Vagina (tissue), 2 donors: Measurements from ENCODE around the gene P2RY6. TPM values are rescaled to one million over a fixed set of nuclear protein-coding genes. Genes with fewer than 3 reads are reported as not detected.

Experiments used
- DNase-seq, 2 donors: peaks; one replicate each; pipeline ENCODE4 v3.0.0-alpha.2; 2017; ENCODE audit errors: extremely low spot score in 2 of 2
- H3K27ac ChIP-seq: fragments of 200-600 bp; sonication (generic); one replicate; pipeline ENCODE4 v1.5.1; 2019
- H3K27me3 ChIP-seq: fragments of 200-600 bp; sonication (generic); one replicate; pipeline ENCODE4 v1.5.1; 2019
- H3K36me3 ChIP-seq, 2 donors: fragments of 200-600 bp; sonication (generic); one replicate each; pipeline ENCODE4 v1.5.1; 2017 to 2019
- H3K4me1 ChIP-seq: fragments of 200-600 bp; sonication (generic); one replicate; pipeline ENCODE4 v1.5.1; 2019
- H3K4me3 ChIP-seq, 2 donors: fragments of 200-600 bp; sonication (generic); 1 replicate in 1 of 2; 2 replicates in 1 of 2; pipeline ENCODE4 v1.5.1; 2016 to 2019
- H3K9me3 ChIP-seq: fragments of 200-600 bp; sonication (generic); one replicate; pipeline ENCODE4 v1.5.1; 2019
- POLR2A ChIP-seq, 2 donors: fragments of 450-650 bp; IDR thresholded peaks; one replicate each; pipeline ENCODE4 v1.6.1; 2017; ENCODE audit warnings: antibody characterized with exemption in 2 of 2, mild to moderate bottlenecking in 2 of 2, moderate library complexity in 2 of 2
- POLR2AphosphoS5 ChIP-seq, 2 donors: sonication (generic); formaldehyde crosslinking; IDR thresholded peaks; one replicate each; pipeline ENCODE4 v1.9.0; 2017; ENCODE audit warnings: antibody characterized with exemption in 2 of 2, mild to moderate bottlenecking in 2 of 2, low read depth in 1 of 2; ENCODE audit not compliant: insufficient read depth in 1 of 2
- intact Hi-C: fragments of 100-400 bp; cut with DNase I; formaldehyde crosslinking; loops from one replicate; pipeline ENCODE4 v1.15.1; 2023
- total RNA-seq: library from RNA; depleted of rRNA; stranded (reverse); fragments of >200 nt; gene quantifications from one replicate; pipeline ENCODE4 v1.2.3, GENCODE V29; 2016
- TF ChIP-seq, protein P1 (sequence below), 3 experiments: fragments of 450-650 bp in 2 of 3; fragments of 200-600 bp in 1 of 3; sonication (generic) in 1 of 3; IDR thresholded peaks; one replicate each; pipeline ENCODE4 v1.5.1; 2017 to 2019; ENCODE audit warnings: antibody characterized with exemption in 3 of 3, mild to moderate bottlenecking in 2 of 3, moderate library complexity in 2 of 3

The P2RY6 gene
- total RNA-seq, 1 donor from 2014 or later: 2.0 TPM

DNA sequence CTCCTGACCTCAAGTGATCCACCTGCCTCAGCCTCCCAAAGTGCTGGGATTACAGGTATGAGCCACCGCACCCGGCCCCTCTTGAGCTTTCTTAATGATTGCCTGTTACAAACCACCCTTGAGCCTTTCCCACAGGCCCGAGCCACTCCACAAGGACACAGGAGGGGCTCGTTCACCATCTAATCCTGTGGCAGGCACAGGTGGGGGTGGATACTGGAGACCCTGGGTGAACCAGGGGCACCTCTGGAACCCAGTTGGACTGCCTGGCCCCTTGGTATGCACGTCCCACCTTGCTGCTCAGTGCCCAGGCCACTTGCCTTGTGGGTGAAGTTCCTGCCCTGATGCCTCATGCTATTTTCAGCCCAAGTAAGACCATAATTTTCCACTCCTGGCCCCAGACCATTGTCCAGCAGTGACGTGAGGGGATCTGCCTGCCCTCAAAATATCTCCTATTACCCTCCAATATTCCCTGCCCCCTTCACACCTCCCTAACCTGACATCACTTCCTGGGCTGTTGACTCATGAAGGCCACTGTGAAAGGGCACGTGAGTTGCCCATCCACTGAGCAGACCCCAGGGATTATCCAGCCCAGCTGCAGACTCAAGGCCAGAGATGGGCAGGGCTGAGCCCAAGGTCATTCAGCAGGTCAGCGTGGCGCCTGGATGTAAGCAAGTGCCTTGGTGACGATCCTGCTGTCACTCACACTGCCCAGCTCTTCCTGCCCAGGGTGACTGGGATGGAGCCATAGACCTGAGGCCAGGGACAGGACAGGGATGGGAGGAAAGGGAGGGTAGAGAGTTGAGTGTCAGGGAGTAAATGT lies 34.5 kb upstream of the P2RY6 start:
- TF ChIP-seq, protein P1, sequence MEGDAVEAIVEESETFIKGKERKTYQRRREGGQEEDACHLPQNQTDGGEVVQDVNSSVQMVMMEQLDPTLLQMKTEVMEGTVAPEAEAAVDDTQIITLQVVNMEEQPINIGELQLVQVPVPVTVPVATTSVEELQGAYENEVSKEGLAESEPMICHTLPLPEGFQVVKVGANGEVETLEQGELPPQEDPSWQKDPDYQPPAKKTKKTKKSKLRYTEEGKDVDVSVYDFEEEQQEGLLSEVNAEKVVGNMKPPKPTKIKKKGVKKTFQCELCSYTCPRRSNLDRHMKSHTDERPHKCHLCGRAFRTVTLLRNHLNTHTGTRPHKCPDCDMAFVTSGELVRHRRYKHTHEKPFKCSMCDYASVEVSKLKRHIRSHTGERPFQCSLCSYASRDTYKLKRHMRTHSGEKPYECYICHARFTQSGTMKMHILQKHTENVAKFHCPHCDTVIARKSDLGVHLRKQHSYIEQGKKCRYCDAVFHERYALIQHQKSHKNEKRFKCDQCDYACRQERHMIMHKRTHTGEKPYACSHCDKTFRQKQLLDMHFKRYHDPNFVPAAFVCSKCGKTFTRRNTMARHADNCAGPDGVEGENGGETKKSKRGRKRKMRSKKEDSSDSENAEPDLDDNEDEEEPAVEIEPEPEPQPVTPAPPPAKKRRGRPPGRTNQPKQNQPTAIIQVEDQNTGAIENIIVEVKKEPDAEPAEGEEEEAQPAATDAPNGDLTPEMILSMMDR (IDR thresholded peaks at IDR 0.05): no peak
- TF ChIP-seq POLR2AphosphoS5 (IDR thresholded peaks at IDR 0.05; ENCODE audit: insufficient read depth in 1 of 2, low read depth in 1 of 2) (no peak), POLR2A (IDR thresholded peaks at IDR 0.05) (no peak)
- peaks cover 24% of the 10 kb centered on the region for H3K4me1 ChIP-seq
- no peaks in the 10 kb centered on the region for H3K9me3 ChIP-seq
- DNase-seq: no peak
- no peaks in the 10 kb centered on the region for H3K36me3 ChIP-seq
- H3K4me3 ChIP-seq: no peak overlapping the region
- no peak overlapping the region for H3K27ac ChIP-seq
- H3K27me3 ChIP-seq: no peaks in the 10 kb centered on the region
- intact Hi-C loops: no loop called here

DNA sequence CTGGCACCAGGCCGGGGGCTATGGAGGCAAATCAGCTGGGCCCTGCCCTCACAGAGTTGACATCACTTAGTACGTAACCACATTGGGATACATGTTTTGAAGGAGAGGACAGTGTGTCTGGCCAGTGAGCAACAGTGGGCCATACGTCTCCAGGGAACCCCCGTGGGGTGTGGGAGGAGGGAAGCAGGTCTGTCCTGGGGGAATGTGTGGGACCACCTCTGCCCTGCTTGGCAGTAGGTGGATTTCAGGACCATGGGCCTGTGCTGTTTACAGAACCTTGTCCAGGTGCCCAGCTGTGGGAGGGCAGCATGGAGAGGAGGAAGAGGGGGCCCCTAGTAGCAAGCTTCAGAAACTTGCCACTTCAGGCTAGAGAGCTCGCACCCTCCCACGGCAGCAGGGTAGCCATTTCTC lies 33.0 kb upstream of the P2RY6 start:
- DNase-seq: no peak
- no peaks in the 10 kb centered on the region for H3K27me3 ChIP-seq
- intact Hi-C loops: no loop called here

DNA sequence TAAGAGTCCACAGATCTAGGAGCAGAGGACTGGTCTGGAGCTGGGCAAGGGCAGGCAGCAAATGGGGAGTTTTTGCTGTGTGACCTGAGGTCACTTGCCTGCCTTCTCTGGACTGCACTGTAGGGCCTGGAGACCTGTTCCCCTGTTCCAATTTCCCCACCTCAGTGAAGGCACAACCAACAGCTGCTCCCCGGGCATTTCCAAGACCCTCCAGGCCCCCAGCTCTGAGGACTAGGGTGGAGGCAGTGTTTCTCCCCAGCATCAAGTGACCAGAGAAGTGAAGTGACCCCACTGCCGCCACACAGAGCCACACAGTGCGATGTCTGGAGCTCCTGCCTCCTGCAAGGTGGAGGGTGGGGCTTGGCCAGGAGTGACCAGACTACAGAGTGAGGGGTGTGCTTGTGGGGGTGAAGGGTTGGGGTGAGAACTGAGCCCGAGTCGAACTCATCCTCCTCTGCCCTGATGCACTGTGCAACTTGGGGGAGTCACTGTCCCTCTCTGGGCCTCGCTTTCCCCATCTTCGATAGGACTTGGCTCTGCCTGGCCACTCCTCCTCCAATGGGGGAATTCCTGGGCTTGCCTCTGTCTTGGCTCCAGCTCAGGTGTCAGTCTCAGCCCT lies 32.5 kb upstream of the P2RY6 start:
- intact Hi-C loops: loop anchor here (5.0 kb wide), 1 partner anchor 57 kb away; no protein-coding TSS in a partner anchor
- TF ChIP-seq, protein P1 (IDR thresholded peaks at IDR 0.05): no peak
- TF ChIP-seq POLR2A (IDR thresholded peaks at IDR 0.05) (no peak), POLR2AphosphoS5 (IDR thresholded peaks at IDR 0.05; ENCODE audit: insufficient read depth in 1 of 2, low read depth in 1 of 2) (no peak)
- Histone ChIP-seq H3K27me3 (no peaks in the 10 kb centered on the region), H3K4me3 (no peak overlapping the region), H3K4me1 (peaks cover 27% of the 10 kb centered on the region), H3K36me3 (no peaks in the 10 kb centered on the region), H3K27ac (no peak overlapping the region), H3K9me3 (no peaks in the 10 kb centered on the region)
- no peak for DNase-seq

More for the DNA sequence above, 33.0 kb upstream of the P2RY6 start:
- TF ChIP-seq, protein P1 (IDR thresholded peaks at IDR 0.05): no peak
- TF ChIP-seq POLR2A (IDR thresholded peaks at IDR 0.05): no peak
- TF ChIP-seq POLR2AphosphoS5 (IDR thresholded peaks at IDR 0.05; ENCODE audit: insufficient read depth in 1 of 2, low read depth in 1 of 2): no peak
- H3K27ac ChIP-seq: no peak overlapping the region
- H3K4me3 ChIP-seq: no peak overlapping the region
- no peaks in the 10 kb centered on the region for H3K36me3 ChIP-seq
- H3K4me1 ChIP-seq: peaks cover 27% of the 10 kb centered on the region
- no peaks in the 10 kb centered on the region for H3K9me3 ChIP-seq

DNA sequence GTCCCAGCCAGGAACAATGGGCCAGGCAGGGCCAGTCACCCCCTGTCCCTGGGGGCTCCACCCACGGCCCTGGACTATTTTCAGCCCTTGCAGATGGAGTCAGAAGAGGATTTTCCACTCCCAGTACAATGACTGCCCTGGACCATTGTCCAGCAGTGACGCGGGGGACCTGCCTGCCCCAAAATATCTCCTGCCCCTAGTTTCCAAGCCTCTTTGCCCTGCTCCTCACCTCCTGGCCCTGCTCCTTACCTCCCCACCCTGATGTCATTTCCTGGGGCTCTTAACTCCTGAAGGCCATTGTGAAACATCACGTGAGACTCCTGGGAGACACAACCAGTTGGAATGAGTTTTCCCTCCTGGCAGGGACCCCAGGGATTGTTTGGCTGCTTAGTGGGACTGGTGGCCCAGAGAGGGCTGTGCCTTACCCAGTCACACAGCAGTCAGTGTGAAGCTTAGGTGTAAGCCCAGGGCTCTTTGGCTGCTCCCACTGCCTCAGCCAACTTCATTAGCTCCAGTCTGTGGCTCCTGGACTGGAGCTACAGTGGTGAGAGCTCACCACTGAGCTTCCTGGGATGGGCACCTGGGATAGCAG lies 31.9 kb upstream of the P2RY6 start:
- Histone ChIP-seq H3K4me1 (peaks cover 27% of the 10 kb centered on the region), H3K9me3 (no peaks in the 10 kb centered on the region), H3K27ac (no peak overlapping the region), H3K27me3 (no peaks in the 10 kb centered on the region), H3K4me3 (no peak overlapping the region), H3K36me3 (no peaks in the 10 kb centered on the region)
- TF ChIP-seq POLR2A (IDR thresholded peaks at IDR 0.05) (no peak), POLR2AphosphoS5 (IDR thresholded peaks at IDR 0.05; ENCODE audit: insufficient read depth in 1 of 2, low read depth in 1 of 2) (no peak)
- TF ChIP-seq, protein P1 (IDR thresholded peaks at IDR 0.05): no peak
- DNase-seq: no peak
- intact Hi-C loops: loop anchor here (5.0 kb wide), 1 partner anchor 58 kb away; no protein-coding TSS in a partner anchor
